GM18505 (cell line): ENCODE data around the gene KRT37.
"Not testable (repeated sequence)": the region's sequence is repeated elsewhere in the genome, so short reads cannot be mapped to it uniquely, and the experiment has no call there.

Experiments used
- ATAC-seq: cut with Tn5 transposase; IDR thresholded peaks from one replicate; pipeline ENCODE4 v1.9.1; 2021; ENCODE audit not compliant: unreplicated experiment
- POLR2A ChIP-seq: IDR thresholded peaks from 4 replicates; pipeline ENCODE4 v1.6.1; 2011; ENCODE audit warnings: borderline replicate concordance; ENCODE audit not compliant: insufficient read depth, insufficient read length; ENCODE audit errors: extremely low read depth

Gene KRT37

DNA sequence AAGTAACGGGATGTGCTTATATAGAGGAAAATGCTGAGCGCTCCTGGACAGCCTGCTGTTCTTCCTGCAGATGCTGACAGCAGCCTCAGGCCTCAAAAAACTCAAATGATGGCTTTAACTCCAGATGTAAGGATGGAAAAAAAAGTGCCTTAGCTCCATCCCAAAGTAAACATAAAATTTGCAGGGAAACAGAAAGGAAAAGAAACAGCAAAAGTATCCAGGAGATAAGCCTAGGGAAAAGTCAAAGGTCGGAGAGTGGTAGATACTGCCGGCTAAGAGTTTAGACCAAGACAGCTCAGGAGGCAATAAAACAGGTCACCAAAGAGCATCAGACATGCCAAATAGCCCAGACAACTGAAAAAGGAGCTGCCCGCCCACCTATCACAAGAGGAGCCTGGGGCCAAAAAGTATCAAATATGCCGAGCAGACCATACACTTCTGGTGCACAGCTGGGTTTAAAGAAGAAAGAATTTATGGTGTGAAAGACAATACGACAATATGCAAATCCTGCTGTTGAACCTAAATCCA lies 33.9 kb downstream of the KRT37 start:
- no peak for TF ChIP-seq POLR2A
- ATAC-seq: no peak

DNA sequence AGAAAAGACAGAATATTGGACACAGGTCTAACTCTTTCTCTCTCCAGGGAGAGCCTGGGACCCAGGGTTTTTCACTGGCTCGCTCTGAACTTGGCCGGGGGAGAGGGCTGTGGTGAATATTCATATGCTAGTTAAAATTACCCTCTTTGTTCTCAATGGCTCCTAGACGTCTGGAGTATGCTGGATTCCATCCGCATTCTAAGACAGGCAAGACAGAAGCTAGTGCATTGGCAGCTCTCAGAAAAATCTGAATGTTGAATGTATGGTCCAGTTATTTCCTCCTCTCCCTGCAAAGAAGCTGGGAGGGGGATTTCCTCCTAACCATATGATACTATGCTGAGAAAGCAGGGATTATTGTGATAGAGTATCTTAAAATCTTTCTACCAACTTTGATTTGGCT lies 36.7 kb downstream of the KRT37 start:
- no peak for TF ChIP-seq POLR2A

DNA sequence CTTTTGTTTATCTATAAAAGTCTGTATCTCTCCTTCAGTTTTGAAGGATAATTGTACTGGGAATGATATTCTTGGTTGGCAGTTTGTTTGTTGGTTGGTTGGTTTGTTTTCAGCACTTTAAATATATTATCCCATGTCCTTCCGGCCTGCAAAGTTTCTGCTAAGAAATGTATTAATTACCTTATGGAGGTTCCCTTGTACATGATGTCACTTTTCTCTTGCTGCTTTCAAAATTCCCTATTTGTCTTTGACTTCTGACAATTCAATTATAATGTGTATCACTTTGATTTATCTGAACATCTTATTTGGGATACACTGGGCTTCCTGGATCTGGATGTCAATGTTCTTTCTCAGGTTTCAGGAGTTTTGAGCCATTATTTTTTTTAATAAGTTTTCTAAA lies 38.2 kb downstream of the KRT37 start:
- ATAC-seq: no peak
- TF ChIP-seq POLR2A: no peak

More for the DNA sequence above, 36.7 kb downstream of the KRT37 start:
- no peak for ATAC-seq

DNA sequence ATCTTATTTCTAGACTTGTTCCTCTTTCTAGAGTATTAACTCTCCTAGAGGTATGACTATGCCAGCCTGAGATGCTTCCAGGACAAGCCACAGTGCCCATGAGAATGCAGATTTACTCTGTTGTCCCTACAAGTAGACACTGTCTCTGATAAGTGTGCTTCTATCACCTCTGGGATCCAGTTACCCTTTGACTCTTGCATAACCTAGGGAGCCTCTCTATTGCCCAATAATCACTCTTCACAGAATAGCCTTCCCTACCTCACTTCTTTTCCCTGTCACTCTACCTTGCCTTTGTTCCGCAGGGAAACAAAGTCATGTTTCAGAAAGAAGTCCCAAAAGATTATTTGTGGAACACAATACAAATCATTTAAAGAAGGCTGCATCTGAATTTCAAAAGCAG lies 40.7 kb downstream of the KRT37 start:
- no peak for ATAC-seq
- TF ChIP-seq POLR2A: no peak

DNA sequence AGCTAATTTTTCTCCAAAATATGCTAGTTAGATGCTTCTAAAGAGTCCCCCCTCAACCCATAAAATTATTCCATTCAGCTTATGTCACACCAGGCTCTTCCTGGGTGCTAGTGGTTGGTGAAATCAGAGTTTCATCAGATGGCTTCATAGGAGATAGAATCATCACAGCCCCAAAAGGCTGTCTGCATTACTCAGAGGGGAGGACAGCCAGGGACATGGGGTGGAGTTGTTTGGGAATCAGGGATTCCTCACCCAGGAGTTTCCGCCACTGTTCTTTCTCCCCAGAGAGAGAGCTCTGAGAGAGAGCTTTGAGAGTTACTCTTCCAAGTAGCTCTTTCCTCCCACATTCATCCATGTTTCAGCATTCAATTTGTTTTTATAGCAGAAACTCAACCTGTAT lies 42.0 kb downstream of the KRT37 start:
- TF ChIP-seq POLR2A: no peak
- ATAC-seq: no peak

DNA sequence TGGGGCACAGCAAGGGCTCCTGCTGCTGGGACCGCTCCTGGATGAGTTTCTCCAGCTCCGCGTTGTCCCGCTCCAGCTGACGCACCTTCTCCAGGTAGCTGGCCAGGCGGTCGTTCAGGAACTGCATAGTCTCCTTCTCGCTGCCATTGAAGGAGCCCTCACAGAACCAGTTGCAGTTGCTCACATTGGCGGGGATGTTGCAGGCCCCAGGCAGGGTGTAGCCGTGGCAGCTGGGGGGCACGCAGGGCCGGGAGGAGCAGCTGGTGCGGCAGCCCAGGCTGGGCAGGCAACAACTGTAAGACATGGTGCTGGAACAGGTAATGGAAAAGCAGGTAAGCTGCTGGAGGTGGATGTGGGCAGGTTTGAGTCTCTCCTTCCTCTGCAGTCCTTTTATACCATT lies 42.4 kb downstream of the KRT37 start, which contains the start of gene KRT34:
Gene KRT34, minus strand, starts transcription at position 364 of the 400 bp plus-strand sequence. Its CDS starts 60 bp downstream, at position 304.
- ATAC-seq: not testable (repeated sequence)

DNA sequence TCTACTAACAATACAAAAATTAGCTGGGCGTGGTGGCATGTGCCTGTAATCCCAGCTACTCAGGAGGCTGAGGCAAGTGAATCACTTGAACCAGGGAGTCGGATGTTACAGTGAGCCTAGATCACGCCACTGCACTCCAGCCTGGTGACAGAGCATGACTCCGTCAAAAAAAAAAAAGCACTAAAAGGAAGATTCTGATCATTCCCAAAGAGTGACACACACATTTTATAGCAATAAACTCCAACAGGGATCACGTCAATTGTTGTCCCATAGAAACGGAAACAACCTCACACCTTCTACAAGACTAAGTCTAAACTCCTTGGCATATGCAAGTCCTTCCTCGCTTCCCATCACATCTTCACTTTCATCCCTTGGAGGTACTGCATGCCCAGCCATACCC lies 44.3 kb downstream of the KRT37 start:
- not testable (repeated sequence) for ATAC-seq

DNA sequence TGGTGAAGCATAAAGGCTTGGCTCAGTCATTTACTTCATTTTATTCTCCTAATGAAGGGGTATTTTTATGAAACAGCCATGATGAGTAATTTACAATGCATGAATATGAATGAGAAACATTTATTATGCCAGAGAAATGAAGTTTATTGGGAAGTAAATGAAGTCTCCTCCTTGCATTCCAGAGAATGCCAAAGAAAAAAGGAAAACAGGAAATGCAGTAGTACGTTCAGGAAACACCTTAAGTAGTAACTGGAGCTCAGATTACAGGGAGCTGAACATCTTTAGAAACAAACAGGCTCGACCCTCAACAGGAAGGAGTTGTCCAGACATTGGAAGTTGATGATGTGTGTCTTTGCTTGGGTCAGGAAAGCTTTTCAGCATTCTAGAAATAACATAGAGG lies 46.8 kb downstream of the KRT37 start:
- ATAC-seq: no peak
- no peak for TF ChIP-seq POLR2A
